Vagina (tissue), 2 donors: Measurements from ENCODE around the gene ATP5PD.

Source experiments
- CTCF ChIP-seq, 3 experiments: fragments of 450-650 bp in 2 of 3; fragments of 200-600 bp in 1 of 3; sonication (generic) in 1 of 3; IDR thresholded peaks; one replicate each; pipeline ENCODE4 v1.5.1; 2017 to 2019; ENCODE audit warnings: antibody characterized with exemption in 3 of 3, mild to moderate bottlenecking in 2 of 3, moderate library complexity in 2 of 3
- POLR2A ChIP-seq, 2 donors: fragments of 450-650 bp; IDR thresholded peaks; one replicate each; pipeline ENCODE4 v1.6.1; 2017; ENCODE audit warnings: antibody characterized with exemption in 2 of 2, mild to moderate bottlenecking in 2 of 2, moderate library complexity in 2 of 2
- POLR2AphosphoS5 ChIP-seq, 2 donors: sonication (generic); formaldehyde crosslinking; IDR thresholded peaks; one replicate each; pipeline ENCODE4 v1.9.0; 2017; ENCODE audit warnings: antibody characterized with exemption in 2 of 2, mild to moderate bottlenecking in 2 of 2, low read depth in 1 of 2; ENCODE audit not compliant: insufficient read depth in 1 of 2

GRCh38 chr17:75033346-75034235 is 13.2 kb downstream of the ATP5PD start:
- TF ChIP-seq CTCF (IDR thresholded peaks at IDR 0.05), result no peak
- no peak for TF ChIP-seq POLR2A (IDR thresholded peaks at IDR 0.05)
- TF ChIP-seq POLR2AphosphoS5 (IDR thresholded peaks at IDR 0.05; ENCODE audit: insufficient read depth in 1 of 2, low read depth in 1 of 2), result peak; percentile 72 to 86
